Endothelial cell of umbilical vein (primary cell): Measurements from ENCODE around the gene TMEM254. TPM values are rescaled to one million over a fixed set of nuclear protein-coding genes. Genes with fewer than 3 reads are reported as not detected.

Experiments used
- BruUV-seq: library from RNA; stranded (reverse); fragments of 400-500 nt; replicated peaks from 2 replicates; lab custom pipeline; 2021; lab: Mats Ljungman, UMichigan
- CTCF ChIA-PET: fragments of 300-600, 350-600 bp; sonication (Branson Sonifier 250); formaldehyde crosslinking; loops from one replicate; lab custom pipeline; 2021; ENCODE audit warnings: antibody characterized with exemption, inconsistent platforms; lab: Charles Lee
- POLR2A ChIA-PET: fragments of 300-600, 350-600 bp; sonication (Branson Sonifier 250); formaldehyde crosslinking; loops from one replicate; lab custom pipeline; 2021; ENCODE audit warnings: antibody characterized with exemption, inconsistent platforms; lab: Charles Lee
- DNase-seq: peaks from one replicate; pipeline ENCODE4 v3.0.0-alpha.2; 2011; ENCODE audit warnings: low read depth, low spot score
- FAIRE-seq: peaks from 2 replicates; lab custom pipeline; 2011; peaks lifted over from hg19 to GRCh38; lab: Jason Lieb, UNC
- H2AFZ ChIP-seq: 2 replicates; pipeline ENCODE4 v1.6.0; 2012; ENCODE audit warnings: low read depth, low read length, control low read depth, inconsistent platforms
- H3K27ac ChIP-seq: 2 replicates; pipeline ENCODE4 v1.5.1; 2011; ENCODE audit warnings: low read depth, mild to moderate bottlenecking, control low read depth, low read length, moderate library complexity; ENCODE audit not compliant: insufficient read depth
- H3K27me3 ChIP-seq, 2 experiments: 2 replicates each; pipeline versions ENCODE4 v1.6.0 to v1.6.1; 2011; ENCODE audit warnings: low read length in 2 of 2, mixed read lengths in 1 of 2; ENCODE audit not compliant: control insufficient read depth in 2 of 2, insufficient read depth in 2 of 2
- H3K36me3 ChIP-seq, 2 experiments: 2 replicates in 1 of 2; 3 replicates in 1 of 2; pipeline ENCODE4 v1.5.1; 2011; ENCODE audit warnings: low read length in 2 of 2, mild to moderate bottlenecking in 1 of 2, moderate library complexity in 1 of 2; ENCODE audit not compliant: control insufficient read depth in 2 of 2, insufficient read depth in 2 of 2; ENCODE audit errors: extremely low read depth in 1 of 2
- H3K4me1 ChIP-seq: 3 replicates; pipeline ENCODE4 v1.5.1; 2011; ENCODE audit warnings: mild to moderate bottlenecking, low read length; ENCODE audit not compliant: control insufficient read depth, insufficient read depth; ENCODE audit errors: extremely low read depth
- H3K4me2 ChIP-seq: 2 replicates; pipeline ENCODE4 v1.6.1; 2011; ENCODE audit warnings: low read length, control low read depth, mixed read lengths; ENCODE audit not compliant: insufficient read depth
- H3K4me3 ChIP-seq, 3 experiments: fragments of 200-600 bp in 1 of 3; sonication (generic), shearing (Covaris generic) in 1 of 3; replicated peaks in 1 of 3; 2 replicates each; pipeline ENCODE4 v1.5.1; 2011 to 2016; ENCODE audit warnings: control low read depth in 3 of 3, low read length in 3 of 3, mild to moderate bottlenecking in 2 of 3, inconsistent platforms in 1 of 3, low read depth in 1 of 3, moderate library complexity in 1 of 3; ENCODE audit not compliant: insufficient read depth in 1 of 3
- H3K79me2 ChIP-seq: 2 replicates; pipeline ENCODE4 v1.6.0; 2012; ENCODE audit warnings: low read length, inconsistent platforms; ENCODE audit not compliant: control insufficient read depth, insufficient read depth
- H3K9ac ChIP-seq: replicated peaks from 2 replicates; pipeline ENCODE3; 2011; ENCODE audit warnings: low read length, control low read depth; ENCODE audit not compliant: insufficient read depth; ENCODE audit errors: extremely low read depth
- H3K9me1 ChIP-seq: replicated peaks from 3 replicates; pipeline ENCODE4 v1.6.0; 2011; ENCODE audit warnings: mild to moderate bottlenecking, low read length; ENCODE audit not compliant: control insufficient read depth, insufficient read depth; ENCODE audit errors: extremely low read depth
- H3K9me3 ChIP-seq: replicated peaks from 2 replicates; pipeline ENCODE4 v1.5.1; 2012; ENCODE audit warnings: low read length, inconsistent platforms; ENCODE audit not compliant: control insufficient read depth, insufficient read depth
- H4K20me1 ChIP-seq: replicated peaks from 2 replicates; pipeline ENCODE3; 2011; ENCODE audit warnings: mild to moderate bottlenecking, low read length; ENCODE audit not compliant: control insufficient read depth, insufficient read depth; ENCODE audit errors: extremely low read depth
- EZH2 ChIP-seq: IDR thresholded peaks from 2 replicates; pipeline ENCODE4 v1.6.1; 2012; ENCODE audit warnings: borderline replicate concordance, low read depth, mild to moderate bottlenecking, moderate library complexity, low read length, inconsistent platforms; ENCODE audit not compliant: severe bottlenecking
- FOS ChIP-seq: IDR thresholded peaks from 2 replicates; pipeline ENCODE4 v1.6.1; 2011; ENCODE audit warnings: mild to moderate bottlenecking, low read length, moderate library complexity, borderline replicate concordance; ENCODE audit not compliant: insufficient read depth
- GATA2 ChIP-seq: IDR thresholded peaks from 2 replicates; pipeline ENCODE4 v1.7.0; 2011; ENCODE audit warnings: low read depth, mild to moderate bottlenecking, moderate library complexity, mixed read lengths, low read length; ENCODE audit not compliant: insufficient read length, insufficient read depth
- JUN ChIP-seq: IDR thresholded peaks from 2 replicates; pipeline ENCODE4 v1.6.1; 2011; ENCODE audit warnings: borderline replicate concordance, low read depth; ENCODE audit not compliant: insufficient read length, insufficient read depth
- MYC ChIP-seq: IDR thresholded peaks from one replicate; pipeline ENCODE4 v1.6.1; 2011; ENCODE audit warnings: mild to moderate bottlenecking, low read depth, low read length
- POLR2A ChIP-seq: IDR thresholded peaks from 2 replicates; pipeline ENCODE4 v1.6.1; 2012; ENCODE audit warnings: low read depth, mild to moderate bottlenecking, control low read depth, low read length
- POLR2AphosphoS5 ChIP-seq: IDR thresholded peaks from 2 replicates; pipeline ENCODE4 v1.6.1; 2012; ENCODE audit warnings: low read depth, mild to moderate bottlenecking, control low read depth, low read length, moderate library complexity; ENCODE audit not compliant: insufficient read depth
- dilution Hi-C: fragments of 300-500 bp; cut with MboI; formaldehyde crosslinking; loops from one replicate; pipeline ENCODE4 v1.15.0; 2019; ENCODE audit warnings: low sequenced_read_pairs; ENCODE audit not compliant: extremely low pct_ligation_motif_present
- intact Hi-C: fragments of 100-400 bp; cut with micrococcal nuclease; formaldehyde crosslinking; loops from one replicate; pipeline ENCODE4 v1.10.0; 2022
- polyA plus RNA-seq, 4 experiments: library from polyadenylated mRNA; depleted of rRNA in 3 of 4; stranded (reverse) in 3 of 4; unstranded in 1 of 4; fragments of >200 nt; gene quantifications; 2 replicates each; pipeline versions ENCODE4 v1.2.1 to v1.2.3, GENCODE V29; 2011 to 2012; ENCODE audit warnings: missing spikeins in 1 of 4
- total RNA-seq: library from RNA; stranded (reverse); gene quantifications from 2 replicates; pipeline ENCODE4 v1.2.3, GENCODE V29; 2021
- TF ChIP-seq, protein P1 (sequence below): IDR thresholded peaks from 2 replicates; pipeline ENCODE4 v1.6.1; 2011; ENCODE audit not compliant: insufficient read depth, insufficient read length
- TF ChIP-seq, protein P2 (sequence below), 2 donors: IDR thresholded peaks; 1 replicate in 1 of 2; 2 replicates in 1 of 2; pipeline ENCODE4 v1.5.1; 2011; ENCODE audit warnings: low read length in 2 of 2, mild to moderate bottlenecking in 2 of 2, moderate library complexity in 2 of 2, control low read depth in 1 of 2, inconsistent platforms in 1 of 2, low read depth in 1 of 2; ENCODE audit not compliant: insufficient read depth in 1 of 2; ENCODE audit errors: extremely low read depth in 1 of 2

The TMEM254 gene
- total and polyA plus RNA-seq, 2 donors (not counting 3 experiments of a cell fraction or from before 2014, with no cell fraction given): 10.1 to 13.4 TPM

DNA sequence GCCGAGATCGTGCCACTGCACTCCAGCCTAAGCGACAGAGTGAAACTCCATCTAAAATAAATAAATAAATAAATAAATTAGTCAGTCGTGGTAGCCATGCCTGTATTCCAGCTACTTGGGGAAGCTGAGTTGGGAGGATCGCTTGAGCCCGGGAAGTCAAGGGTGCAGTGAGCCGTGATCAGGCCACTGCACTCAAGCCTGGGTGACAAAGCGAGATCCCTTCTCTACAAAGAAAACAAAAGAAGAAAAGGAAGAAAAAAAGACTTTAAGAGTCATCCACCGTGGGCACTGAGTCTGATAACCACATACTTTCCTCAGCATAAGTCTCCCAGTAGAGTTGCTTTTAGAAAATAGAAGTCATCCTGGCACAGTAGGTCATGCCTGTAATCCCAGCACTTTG, 2.6 kb downstream of the TMEM254 start:
- H3K4me3 ChIP-seq: no peak overlapping the region
- DNase-seq (no peak), FAIRE-seq (no peak)
- H3K9me3 ChIP-seq: no peaks in the 10 kb centered on the region
- no peaks in the 10 kb centered on the region for H3K9me1 ChIP-seq
- H3K27ac ChIP-seq: no peak overlapping the region
- H3K4me1 ChIP-seq: peaks cover 8% of the 10 kb centered on the region
- no peaks in the 10 kb centered on the region for H3K27me3 ChIP-seq
- H4K20me1 ChIP-seq: no peaks in the 10 kb centered on the region
- TF ChIP-seq MYC (no peak), POLR2AphosphoS5 (no peak), EZH2 (no peak), JUN (no peak)
- H3K36me3 ChIP-seq: no peaks in the 10 kb centered on the region
- no peak overlapping the region for H3K4me2 ChIP-seq
- intact Hi-C loops: no loop called here
- CTCF ChIA-PET: no interaction called here
- POLR2A ChIA-PET: no interaction called here
- no peak overlapping the region for H2AFZ ChIP-seq
- no peaks in the 10 kb centered on the region for H3K79me2 ChIP-seq
- no TSS peak for BruUV-seq
- dilution Hi-C loops: no loop called here
- no peak overlapping the region for H3K9ac ChIP-seq

DNA sequence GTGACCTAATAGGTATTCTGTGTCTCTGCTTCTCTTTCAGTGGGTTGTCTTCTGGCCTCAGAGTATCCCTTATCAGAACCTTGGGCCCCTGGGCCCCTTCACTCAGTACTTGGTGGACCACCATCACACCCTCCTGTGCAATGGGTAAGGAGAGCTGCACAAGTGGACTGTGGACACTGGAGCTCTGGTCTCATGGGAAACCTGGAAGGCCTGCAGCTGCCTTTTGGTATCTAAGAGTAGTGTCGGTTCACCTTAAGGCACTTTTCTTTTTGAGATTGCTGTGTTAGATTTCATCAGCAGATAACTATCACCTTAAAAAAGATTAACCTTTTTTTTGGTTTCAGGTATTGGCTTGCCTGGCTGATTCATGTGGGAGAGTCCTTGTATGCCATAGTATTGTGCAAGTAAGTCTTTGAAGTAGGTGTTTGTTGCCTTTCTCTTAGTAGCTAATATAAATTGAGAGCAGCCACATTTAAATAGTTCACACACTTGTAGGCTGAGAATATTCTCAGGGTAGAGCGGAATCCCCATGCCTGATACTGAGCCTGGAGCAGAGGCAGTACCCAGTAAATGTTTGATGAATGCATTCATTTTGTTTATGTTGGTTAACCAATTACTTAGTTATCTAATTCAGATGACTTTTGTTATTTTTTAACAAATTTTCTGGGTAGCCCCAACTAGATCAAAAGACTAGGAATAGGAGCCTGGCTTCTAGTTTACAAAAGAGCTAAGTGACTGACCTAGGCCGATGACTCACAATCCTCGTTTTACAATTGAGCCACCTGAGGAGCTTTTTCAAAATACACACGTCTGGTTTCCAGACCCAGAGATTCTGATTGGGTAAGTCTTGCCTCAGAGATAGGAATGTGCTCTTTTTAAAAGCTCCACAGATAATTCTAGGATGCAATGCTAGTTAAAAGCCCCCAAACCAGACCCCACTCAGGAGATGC, 3.6 kb downstream of the TMEM254 start:
- Histone ChIP-seq H3K79me2 (no peaks in the 10 kb centered on the region), H3K9me1 (no peaks in the 10 kb centered on the region), H3K27me3 (no peaks in the 10 kb centered on the region), H3K9ac (no peak overlapping the region), H3K4me1 (peaks cover 8% of the 10 kb centered on the region), H3K27ac (no peak overlapping the region), H4K20me1 (no peaks in the 10 kb centered on the region), H3K4me2 (no peak overlapping the region), H3K36me3 (no peaks in the 10 kb centered on the region), H3K4me3 (no peak overlapping the region), H2AFZ (no peak overlapping the region), H3K9me3 (no peaks in the 10 kb centered on the region)
- TF ChIP-seq FOS: no peak
- TF ChIP-seq POLR2A: no peak
- TF ChIP-seq MYC: no peak
- TF ChIP-seq POLR2AphosphoS5: no peak
- no peak for TF ChIP-seq GATA2
- TF ChIP-seq, protein P1, sequence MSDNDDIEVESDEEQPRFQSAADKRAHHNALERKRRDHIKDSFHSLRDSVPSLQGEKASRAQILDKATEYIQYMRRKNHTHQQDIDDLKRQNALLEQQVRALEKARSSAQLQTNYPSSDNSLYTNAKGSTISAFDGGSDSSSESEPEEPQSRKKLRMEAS: no peak
- TF ChIP-seq, protein P2, sequence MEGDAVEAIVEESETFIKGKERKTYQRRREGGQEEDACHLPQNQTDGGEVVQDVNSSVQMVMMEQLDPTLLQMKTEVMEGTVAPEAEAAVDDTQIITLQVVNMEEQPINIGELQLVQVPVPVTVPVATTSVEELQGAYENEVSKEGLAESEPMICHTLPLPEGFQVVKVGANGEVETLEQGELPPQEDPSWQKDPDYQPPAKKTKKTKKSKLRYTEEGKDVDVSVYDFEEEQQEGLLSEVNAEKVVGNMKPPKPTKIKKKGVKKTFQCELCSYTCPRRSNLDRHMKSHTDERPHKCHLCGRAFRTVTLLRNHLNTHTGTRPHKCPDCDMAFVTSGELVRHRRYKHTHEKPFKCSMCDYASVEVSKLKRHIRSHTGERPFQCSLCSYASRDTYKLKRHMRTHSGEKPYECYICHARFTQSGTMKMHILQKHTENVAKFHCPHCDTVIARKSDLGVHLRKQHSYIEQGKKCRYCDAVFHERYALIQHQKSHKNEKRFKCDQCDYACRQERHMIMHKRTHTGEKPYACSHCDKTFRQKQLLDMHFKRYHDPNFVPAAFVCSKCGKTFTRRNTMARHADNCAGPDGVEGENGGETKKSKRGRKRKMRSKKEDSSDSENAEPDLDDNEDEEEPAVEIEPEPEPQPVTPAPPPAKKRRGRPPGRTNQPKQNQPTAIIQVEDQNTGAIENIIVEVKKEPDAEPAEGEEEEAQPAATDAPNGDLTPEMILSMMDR (IDR thresholded peaks at IDR 0.05; ENCODE audit: extremely low read depth in 1 of 2, insufficient read depth in 1 of 2, low read depth in 1 of 2, low read length in 2 of 2): no peak
- TF ChIP-seq EZH2: no peak
- no peak for TF ChIP-seq JUN
- DNase-seq (no peak), FAIRE-seq (no peak)
- ChIA-PET POLR2A (no interaction called here), CTCF (interaction anchor here (1.0 to 1.2 kb wide), 2 partner anchors 14 to 35 kb away, joined by 3 read pairs; no protein-coding TSS in a partner anchor)
- dilution Hi-C loops (no loop called here), intact Hi-C loops (no loop called here)
- no TSS peak for BruUV-seq
